Right atrium auricular region (tissue), 2 donors: ENCODE results near the gene EEF1A2. TPM values are rescaled to one million over a fixed set of nuclear protein-coding genes. Genes with fewer than 3 reads are reported as not detected.

Experiments used
- DNase-seq: peaks from one replicate; pipeline ENCODE4 v3.0.0-alpha.2; 2019; ENCODE audit warnings: low spot score
- H3K27ac ChIP-seq, 2 donors: fragments of 200-600 bp; sonication (generic); 1 replicate in 1 of 2; 2 replicates in 1 of 2; pipeline ENCODE4 v1.5.1; 2016 to 2019
- H3K27me3 ChIP-seq, 2 donors: fragments of 200-600 bp; sonication (generic); one replicate each; pipeline versions ENCODE4 v1.5.1 to v1.6.0; 2017 to 2019
- H3K36me3 ChIP-seq: fragments of 200-600 bp; sonication (generic); one replicate; pipeline ENCODE4 v1.5.1; 2016
- H3K4me1 ChIP-seq, 2 donors: fragments of 200-600 bp; sonication (generic); one replicate each; pipeline versions ENCODE4 v1.5.1 to v1.6.0; 2017 to 2019
- H3K4me3 ChIP-seq, 2 donors: fragments of 200-600 bp; sonication (generic); 1 replicate in 1 of 2; 2 replicates in 1 of 2; pipeline ENCODE4 v1.5.1; 2017 to 2019; ENCODE audit warnings: mild to moderate bottlenecking in 1 of 2, moderate library complexity in 1 of 2
- H3K9me3 ChIP-seq, 2 donors: fragments of 200-600 bp; sonication (generic); one replicate each; pipeline ENCODE4 v1.5.1; 2019
- total RNA-seq, 2 donors: library from RNA; depleted of rRNA; stranded (reverse); fragments of >200 nt; gene quantifications; one replicate each; pipeline ENCODE4 v1.1.0, GENCODE V29; 2016
- TF ChIP-seq, protein P1 (sequence below), 2 donors: fragments of 200-600 bp; sonication (generic); IDR thresholded peaks; one replicate each; pipeline ENCODE4 v1.5.1; 2019; ENCODE audit warnings: antibody characterized with exemption in 2 of 2

The EEF1A2 gene
- total RNA-seq, 2 donors from 2014 or later: 797 to 886 TPM

DNA sequence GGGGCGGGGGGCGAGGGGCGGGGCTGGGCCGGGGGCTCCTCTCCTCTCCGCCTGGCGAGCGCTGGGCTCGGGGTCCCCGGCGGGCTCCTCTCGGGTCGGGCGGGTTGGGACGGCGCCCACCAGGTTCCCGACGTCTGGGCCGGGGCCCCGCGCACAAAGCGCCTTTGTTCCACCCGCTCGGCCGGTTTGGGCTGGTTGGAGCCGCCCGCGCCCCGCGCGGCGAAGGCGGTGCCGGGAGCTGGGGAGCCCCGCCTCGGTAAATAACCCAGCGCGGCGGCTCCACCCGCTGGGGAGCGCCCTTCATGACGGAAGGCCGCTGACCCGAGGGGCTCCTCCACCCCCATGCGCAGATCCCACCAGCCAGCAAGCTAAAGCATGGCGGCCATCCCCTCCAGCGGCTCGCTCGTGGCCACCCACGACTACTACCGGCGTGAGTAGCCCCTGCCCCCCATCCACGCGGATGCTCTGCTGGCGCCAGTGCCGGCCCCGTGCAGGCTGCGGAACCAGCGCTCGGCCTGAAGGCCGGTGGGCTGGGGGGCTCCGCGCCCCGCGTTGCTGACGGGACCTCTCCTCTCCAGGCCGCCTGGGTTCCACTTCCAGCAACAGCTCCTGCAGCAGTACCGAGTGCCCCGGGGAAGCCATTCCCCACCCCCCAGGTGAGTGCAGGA is 22.2 kb upstream of the EEF1A2 start:
- Histone ChIP-seq H3K27ac (peak overlapping the region; percentile 93), H3K4me3 (peak overlapping the region; percentile 78 to 87), H3K36me3 (no peaks in the 10 kb centered on the region), H3K9me3 (no peaks in the 10 kb centered on the region), H3K27me3 (no peaks in the 10 kb centered on the region), H3K4me1 (peaks cover 0 to 33% of the 10 kb centered on the region in 2 donors)
- peak; percentile 68 for DNase-seq
- TF ChIP-seq, protein P1, sequence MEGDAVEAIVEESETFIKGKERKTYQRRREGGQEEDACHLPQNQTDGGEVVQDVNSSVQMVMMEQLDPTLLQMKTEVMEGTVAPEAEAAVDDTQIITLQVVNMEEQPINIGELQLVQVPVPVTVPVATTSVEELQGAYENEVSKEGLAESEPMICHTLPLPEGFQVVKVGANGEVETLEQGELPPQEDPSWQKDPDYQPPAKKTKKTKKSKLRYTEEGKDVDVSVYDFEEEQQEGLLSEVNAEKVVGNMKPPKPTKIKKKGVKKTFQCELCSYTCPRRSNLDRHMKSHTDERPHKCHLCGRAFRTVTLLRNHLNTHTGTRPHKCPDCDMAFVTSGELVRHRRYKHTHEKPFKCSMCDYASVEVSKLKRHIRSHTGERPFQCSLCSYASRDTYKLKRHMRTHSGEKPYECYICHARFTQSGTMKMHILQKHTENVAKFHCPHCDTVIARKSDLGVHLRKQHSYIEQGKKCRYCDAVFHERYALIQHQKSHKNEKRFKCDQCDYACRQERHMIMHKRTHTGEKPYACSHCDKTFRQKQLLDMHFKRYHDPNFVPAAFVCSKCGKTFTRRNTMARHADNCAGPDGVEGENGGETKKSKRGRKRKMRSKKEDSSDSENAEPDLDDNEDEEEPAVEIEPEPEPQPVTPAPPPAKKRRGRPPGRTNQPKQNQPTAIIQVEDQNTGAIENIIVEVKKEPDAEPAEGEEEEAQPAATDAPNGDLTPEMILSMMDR (IDR thresholded peaks at IDR 0.05): peak in 1 of 2 donors; percentile 19

DNA sequence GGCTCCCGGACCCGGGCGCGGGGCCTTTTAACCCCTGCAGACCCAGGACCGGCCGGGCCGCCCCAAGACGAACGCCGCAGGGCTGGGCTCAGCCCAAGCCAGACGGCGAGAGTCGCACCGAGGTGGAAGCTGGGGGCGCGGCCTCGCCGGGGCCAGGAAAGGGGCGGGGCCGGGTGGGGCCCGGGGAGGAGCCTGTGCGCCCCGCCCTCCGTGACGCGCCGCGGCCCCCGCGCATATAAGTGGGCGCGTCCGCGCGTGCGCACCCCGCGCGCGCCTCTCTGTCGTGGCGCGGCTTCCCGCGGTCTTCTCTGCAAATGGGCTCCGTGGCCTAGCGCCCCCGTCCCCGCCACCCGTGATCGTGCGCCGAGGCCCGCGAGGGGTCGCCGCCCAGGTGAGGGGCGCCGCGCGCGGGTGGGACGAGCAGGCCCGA is 21.6 kb upstream of the EEF1A2 start, which contains the start of gene PPDPF:
TSS of gene PPDPF (plus strand) at position 262 of the 430 bp plus-strand sequence. CDS start 544 bp downstream, outside the sequence.
- H3K27me3 ChIP-seq: no peaks in the 10 kb centered on the region
- DNase-seq: peak; percentile 85
- H3K9me3 ChIP-seq: no peaks in the 10 kb centered on the region
- peak within 1 kb of the TSS; percentile 93 for H3K27ac ChIP-seq
- TF ChIP-seq, protein P1 (IDR thresholded peaks at IDR 0.05): no peak
- no peaks in the 10 kb centered on the region for H3K36me3 ChIP-seq
- H3K4me3 ChIP-seq: peak within 1 kb of the TSS; percentile 78 to 87
- peaks cover 0 to 33% of the 10 kb centered on the region in 2 donors for H3K4me1 ChIP-seq

GRCh38 chr20:63519668-63520503 is 21.0 kb upstream of the EEF1A2 start:
- no peaks in the 10 kb centered on the region for H3K9me3 ChIP-seq
- H3K27ac ChIP-seq: peak overlapping the region; percentile 93
- DNase-seq: no peak
- no peaks in the 10 kb centered on the region for H3K27me3 ChIP-seq
- TF ChIP-seq, protein P1 (IDR thresholded peaks at IDR 0.05): peak; percentile 28 to 68
- peak overlapping the region; percentile 78 to 87 for H3K4me3 ChIP-seq
- no peaks in the 10 kb centered on the region for H3K36me3 ChIP-seq
- H3K4me1 ChIP-seq: peaks cover 0 to 33% of the 10 kb centered on the region in 2 donors

GRCh38 chr20:63518946-63519667 is 20.2 kb upstream of the EEF1A2 start:
- H3K27me3 ChIP-seq: no peaks in the 10 kb centered on the region
- TF ChIP-seq, protein P1 (IDR thresholded peaks at IDR 0.05): no peak
- peaks cover 0 to 33% of the 10 kb centered on the region in 2 donors for H3K4me1 ChIP-seq
- H3K9me3 ChIP-seq: no peaks in the 10 kb centered on the region
- H3K4me3 ChIP-seq: peak overlapping the region; percentile 78 to 87
- H3K36me3 ChIP-seq: no peaks in the 10 kb centered on the region
- peak overlapping the region in 1 of 2 donors; percentile 93 for H3K27ac ChIP-seq
- no peak for DNase-seq

GRCh38 chr20:63518351-63518861 is 19.5 kb upstream of the EEF1A2 start:
- H3K9me3 ChIP-seq: no peaks in the 10 kb centered on the region
- no peak overlapping the region for H3K4me3 ChIP-seq
- H3K36me3 ChIP-seq: no peaks in the 10 kb centered on the region
- DNase-seq: no peak
- peaks cover 0 to 33% of the 10 kb centered on the region in 2 donors for H3K4me1 ChIP-seq
- TF ChIP-seq, protein P1 (IDR thresholded peaks at IDR 0.05): no peak
- no peaks in the 10 kb centered on the region for H3K27me3 ChIP-seq
- H3K27ac ChIP-seq: no peak overlapping the region
